Dermis blood vessel endothelial cell (primary cell): ENCODE data around the gene MEMO1. TPM values are rescaled to one million over a fixed set of nuclear protein-coding genes. Genes with fewer than 3 reads are reported as not detected.
"Not testable (repeated sequence)": the region's sequence is repeated elsewhere in the genome, so short reads cannot be mapped to it uniquely, and the experiment has no call there.

Experiments
- DNase-seq: peaks from one replicate; pipeline ENCODE4 v3.0.0; 2010
- total RNA-seq: library from RNA; depleted of rRNA; stranded (reverse); fragments of >200 nt; gene quantifications from 2 replicates; pipeline ENCODE4 v1.2.3, GENCODE V29; 2014

MEMO1 gene
- total RNA-seq, 1 donor from 2014 or later = 37.3 TPM

DNA sequence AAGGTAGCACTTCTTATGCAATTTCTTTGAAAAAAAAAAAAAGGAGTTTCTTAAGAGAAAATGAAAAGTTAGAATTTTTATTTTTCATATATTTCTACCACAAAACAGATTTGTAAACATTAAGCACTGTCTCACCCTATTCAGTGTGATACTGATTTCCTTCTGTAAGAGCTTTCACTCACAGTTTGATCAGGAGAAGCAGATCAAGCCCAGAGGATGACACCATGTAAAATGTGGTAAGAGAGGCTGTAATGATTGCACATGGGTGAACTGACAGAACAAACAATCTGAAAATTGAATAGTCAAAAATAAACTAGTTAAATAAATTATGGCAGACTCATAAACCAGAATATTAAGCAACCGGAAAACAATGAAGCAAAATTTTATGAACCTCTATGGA lies 54.5 kb downstream of the MEMO1 start:
- no peak for DNase-seq

DNA sequence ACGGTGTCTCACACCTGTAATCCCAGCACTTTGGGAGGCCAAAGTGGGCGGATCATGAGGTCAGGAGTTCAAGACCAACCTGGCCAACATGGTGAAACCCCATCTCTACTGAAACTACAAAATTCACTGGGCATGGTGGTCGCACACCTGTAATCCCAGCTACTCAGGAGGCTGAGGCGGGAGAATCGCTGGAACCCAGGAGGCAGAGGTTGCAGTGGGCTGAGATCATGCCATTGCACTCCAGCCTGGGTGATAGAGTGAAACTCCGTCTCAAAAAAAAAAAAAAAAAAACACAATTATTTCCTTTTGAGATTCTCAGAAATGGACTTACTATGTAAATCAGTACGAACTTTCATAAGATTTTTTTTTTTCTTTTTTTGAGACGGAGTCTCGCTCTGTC lies 57.7 kb downstream of the MEMO1 start:
- DNase-seq = not testable (repeated sequence)

DNA sequence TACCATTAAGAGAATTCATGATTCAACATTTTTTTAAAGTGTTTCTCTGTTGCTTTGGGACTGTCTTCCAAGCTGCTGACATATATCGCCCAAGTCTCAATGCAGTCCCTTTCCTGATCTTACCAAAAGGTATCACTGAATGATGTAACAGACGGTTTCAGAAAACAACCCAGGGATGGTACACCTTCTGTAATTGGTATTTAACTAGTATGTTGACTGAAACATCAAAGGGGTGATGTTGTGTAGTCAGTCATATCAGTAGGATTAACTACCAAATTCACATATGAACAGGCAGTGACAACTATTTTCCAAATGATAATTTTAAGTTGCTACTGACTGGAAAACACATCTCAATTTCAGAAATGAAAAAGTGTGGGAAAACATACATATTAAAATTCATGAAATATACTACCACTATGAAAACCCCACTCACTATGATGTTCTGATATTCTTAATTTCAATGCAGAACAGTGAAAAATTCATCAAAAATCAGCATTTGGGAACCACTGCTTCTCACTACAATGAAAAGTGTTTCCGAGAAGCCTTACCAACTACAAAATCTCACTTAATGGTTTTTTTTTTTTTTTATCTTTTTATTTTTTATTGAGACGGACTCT lies 59.8 kb downstream of the MEMO1 start:
- DNase-seq = no peak

DNA sequence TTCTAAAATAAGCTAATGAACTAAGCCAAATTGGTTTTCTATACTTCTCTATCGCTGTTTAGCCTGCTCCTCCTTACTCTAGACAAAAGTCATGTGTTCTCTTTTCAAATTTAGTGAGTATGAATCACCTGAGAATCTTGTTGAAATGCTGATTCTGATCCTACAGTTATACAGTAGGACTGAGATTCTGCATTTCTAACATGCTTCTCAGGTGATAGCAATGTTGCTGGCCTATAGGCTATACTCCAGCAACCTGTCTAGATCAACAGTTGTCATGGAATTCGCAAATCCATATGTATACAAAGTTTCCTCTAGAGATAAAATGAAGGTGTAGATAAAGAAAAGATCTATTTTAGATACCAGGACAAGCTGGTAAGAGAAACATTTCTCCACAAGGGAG lies 62.9 kb downstream of the MEMO1 start:
- DNase-seq = no peak

DNA sequence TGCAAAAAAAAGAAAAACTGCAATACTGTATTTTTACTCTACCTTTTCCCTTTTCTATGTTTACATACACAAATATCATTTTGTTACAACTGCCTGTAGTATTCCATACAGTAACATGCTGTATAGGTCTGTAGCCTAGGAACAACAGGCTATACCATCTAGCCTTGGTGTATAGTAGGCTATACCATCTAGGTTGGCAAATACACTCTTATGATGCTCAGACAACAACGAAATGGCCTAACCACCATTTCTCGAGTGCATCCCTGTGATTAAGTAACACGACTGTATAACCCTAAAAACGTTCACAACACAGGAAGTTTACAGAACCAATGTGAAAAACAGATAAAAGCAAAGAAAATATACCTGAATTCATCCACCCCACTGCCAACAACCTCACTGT lies 64.0 kb downstream of the MEMO1 start:
- no peak for DNase-seq

DNA sequence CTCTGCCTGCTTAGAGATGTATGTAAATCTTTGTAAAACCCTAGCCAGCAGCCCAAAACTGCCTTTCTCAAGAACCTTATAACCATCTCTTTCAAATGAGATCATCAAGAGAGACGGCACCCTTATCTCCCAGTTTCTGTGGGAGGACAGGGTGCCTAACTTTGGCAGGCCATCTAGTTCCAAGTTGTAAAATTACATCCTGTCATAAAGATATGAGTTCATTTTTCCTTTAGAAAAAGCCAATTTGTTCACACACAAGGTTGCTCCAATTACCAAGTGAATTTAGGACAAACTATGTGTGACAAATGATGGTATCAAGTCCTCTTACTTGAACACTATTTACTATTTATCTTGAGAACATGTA lies 65.3 kb downstream of the MEMO1 start:
- DNase-seq = no peak

DNA sequence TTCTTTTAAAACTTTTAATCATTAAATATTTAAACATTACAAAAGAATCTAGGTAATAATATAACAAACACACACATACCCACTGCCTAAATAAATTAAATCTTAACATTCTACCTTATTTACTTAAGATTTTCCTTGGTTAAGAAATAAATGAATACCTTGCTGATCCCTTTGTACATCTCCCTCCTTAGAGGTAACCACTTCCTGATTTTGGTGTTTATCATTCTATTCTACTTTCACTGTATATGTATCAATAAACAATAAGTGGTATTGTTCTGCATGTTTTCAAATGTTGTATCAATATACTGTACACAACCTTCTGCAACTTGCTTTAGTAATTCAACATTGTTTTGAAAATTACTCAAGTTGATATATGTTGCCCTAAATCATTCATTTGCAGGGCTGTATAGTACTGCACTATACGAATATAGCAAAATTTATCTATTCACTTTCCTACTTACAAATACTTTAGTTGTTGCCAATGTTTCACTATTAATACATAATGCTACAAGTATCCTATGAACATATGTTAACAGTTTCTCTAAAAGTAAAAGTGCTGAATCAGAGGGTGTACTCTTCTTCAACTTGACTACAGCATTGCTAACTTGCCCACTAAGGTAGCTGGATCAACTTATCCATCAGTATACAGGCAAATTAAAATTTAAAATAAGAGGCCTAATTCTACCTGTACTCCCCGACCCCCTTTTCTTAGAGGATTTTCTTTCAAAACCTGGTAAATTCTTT lies 65.8 kb downstream of the MEMO1 start:
- DNase-seq = no peak

DNA sequence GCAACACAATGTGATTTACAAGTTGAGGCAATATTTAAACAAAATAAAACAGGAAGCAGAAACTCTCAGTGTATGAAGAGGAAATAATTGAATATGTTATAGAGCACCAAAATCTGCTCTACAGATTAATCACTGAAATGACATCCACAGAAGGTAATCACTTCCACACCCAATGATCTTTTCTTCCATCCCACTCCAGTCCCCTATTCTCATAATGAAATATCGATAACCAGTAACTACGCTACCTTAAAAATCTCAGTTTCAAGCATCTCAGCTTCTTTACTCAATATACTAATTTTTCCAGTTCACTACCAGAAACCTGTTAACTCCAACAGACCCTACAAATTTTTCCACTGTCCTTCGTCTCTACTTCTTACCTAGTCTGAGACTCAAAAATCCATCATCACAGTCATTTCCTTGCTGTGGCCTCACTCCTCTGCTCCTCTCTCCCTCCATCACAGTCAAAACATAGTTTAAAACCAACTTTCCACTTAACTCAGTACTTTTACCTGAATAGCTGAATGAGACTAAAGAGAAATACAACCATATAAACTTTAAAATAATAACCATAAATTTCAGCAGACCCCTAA lies 67.1 kb downstream of the MEMO1 start:
- no peak for DNase-seq

DNA sequence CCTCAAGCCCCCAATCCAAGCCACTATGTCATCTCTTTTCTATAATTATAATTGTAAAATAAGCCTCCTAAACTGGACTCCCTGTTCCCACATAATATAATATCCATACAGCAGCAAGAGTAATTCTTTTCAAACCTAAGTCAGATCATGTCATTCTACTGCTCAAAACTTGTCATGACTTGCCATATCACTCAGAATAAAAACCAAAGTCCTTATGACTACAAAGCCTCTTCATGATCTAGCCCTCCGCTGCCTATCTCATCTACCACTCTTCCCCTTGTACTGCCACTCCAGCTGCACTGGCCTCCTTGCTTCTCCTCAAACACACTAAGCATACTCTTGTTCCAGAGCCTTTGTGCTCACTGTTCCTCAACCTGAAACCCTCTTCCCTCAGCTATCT lies 69.9 kb downstream of the MEMO1 start:
- DNase-seq = no peak

DNA sequence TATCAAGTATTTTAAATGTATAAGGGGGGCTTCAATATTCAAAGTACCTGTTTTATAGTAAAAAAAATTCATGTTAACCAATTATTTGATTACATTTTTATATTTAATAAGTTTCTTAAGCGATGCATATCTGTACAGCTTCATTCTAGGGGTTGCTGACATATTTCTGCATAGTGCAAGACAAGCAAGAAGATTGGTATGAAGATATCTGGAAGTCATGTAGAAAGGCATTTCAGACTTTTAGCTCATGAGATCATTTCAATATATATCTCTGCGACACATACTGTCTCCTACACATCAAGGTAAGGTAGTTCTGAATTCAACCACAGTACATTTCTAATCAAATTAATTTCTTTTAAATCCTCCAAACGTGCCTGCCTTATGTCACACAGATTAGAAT lies 73.1 kb downstream of the MEMO1 start:
- DNase-seq = no peak

DNA sequence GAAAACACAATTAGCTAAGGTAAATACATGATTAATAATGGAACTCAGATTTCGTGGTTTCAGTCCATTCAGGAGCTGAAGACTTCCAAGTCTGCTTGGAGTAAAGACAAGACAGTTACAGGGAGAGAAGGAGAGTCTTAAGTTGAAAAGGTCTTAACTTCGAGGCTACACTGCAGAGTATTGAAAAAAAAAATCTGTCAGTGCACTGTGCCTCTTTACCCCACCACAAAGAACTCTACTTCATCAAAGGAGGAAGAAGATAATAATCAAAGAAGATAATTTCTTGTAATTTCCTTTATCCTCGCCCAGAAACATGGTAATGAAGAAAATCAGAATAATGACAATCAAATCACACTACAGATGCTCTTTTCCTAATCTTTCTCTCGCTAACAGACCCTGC lies 75.4 kb downstream of the MEMO1 start:
- DNase-seq = no peak

DNA sequence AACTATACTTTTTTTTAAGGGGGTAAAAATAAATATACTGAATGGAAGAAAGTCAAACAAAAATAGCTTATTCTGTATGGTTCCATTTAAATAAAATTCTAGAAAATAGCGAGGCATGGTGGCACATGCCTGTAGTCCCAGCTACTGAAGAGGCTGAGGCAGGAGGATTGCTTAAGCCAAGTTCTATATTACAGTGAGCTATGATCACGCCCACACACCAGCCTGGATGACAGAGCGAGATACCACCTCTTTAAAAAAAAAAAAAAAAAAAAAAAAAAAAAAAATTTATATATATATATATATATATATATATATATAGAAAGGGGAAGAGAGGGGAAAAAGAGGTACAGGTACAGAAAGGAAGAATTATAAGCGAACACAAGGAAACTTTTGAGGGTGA lies 77.7 kb downstream of the MEMO1 start:
- DNase-seq = no peak

DNA sequence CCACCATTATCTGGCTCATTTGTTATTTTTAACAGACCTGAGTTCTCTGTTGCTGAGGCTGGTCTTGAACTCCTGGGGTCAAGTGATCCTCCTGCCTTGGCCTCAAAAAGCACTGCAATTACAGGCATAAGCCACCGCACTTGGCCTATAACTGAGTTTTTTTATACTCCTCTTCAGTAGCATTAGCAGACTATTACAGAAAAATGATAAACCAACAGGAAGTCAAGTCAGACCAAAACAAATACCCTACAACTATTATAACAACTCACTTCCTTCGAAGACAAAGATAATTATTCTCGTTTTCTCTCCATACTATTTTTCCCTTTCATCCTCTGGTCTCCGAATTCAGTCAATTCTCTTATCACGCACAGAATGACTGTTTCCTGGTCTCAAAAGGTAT lies 78.2 kb downstream of the MEMO1 start:
- DNase-seq = no peak

DNA sequence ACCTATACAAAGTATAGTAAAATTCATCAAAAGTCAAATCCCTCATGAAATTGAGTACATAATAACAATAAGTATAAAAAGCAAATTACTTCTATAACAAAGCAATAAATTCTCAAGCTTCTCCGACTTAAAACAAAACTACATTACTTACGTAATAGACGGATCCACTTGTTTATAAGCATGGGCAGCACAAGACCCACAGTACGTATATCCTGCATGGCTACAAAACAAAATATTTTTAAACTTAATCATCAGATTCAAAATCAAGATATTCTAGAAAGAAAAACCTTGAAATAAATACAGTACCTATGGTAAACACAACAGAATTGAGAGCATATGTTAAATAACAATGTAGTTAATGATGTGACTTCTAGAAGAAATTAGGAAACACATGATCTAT lies 78.9 kb downstream of the MEMO1 start:
- peak; percentile 11 for DNase-seq

DNA sequence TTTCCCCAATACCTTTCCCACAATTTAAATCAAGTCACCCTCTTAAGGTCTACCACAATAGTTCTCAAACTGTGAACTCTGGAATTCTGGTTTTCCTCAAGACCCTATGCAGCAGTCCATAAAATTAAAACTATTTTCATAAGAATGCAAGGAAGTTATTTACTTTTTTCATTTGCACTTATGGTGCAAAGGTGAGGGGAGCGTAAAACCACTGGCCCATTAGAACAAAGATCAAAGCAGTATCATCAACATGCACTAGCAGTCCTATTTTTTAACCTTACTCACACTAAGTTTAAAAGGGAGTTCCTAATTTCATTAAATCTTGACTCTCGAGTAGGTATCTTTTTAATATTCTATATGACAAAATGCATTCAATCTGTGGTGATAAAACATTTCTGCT lies 85.3 kb downstream of the MEMO1 start:
- no peak for DNase-seq

DNA sequence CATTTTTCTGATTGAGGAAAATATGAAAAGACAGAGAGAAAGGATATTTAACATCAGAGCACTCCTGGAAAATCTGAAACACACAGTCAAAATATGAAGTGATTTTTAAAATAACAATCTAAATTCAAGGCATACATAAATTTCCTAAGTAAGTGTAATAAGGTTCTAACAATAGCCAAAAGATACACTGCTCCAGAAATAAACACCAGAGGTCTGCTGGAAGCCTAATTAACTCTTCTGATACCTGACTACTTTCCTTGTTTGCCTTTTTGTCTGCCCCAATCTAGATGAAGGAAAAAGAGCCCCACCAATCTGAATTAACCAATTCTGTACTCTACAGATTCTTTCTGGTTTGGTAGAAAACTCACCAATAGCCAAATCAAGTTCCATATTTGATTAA lies 87.1 kb downstream of the MEMO1 start:
- DNase-seq = no peak

DNA sequence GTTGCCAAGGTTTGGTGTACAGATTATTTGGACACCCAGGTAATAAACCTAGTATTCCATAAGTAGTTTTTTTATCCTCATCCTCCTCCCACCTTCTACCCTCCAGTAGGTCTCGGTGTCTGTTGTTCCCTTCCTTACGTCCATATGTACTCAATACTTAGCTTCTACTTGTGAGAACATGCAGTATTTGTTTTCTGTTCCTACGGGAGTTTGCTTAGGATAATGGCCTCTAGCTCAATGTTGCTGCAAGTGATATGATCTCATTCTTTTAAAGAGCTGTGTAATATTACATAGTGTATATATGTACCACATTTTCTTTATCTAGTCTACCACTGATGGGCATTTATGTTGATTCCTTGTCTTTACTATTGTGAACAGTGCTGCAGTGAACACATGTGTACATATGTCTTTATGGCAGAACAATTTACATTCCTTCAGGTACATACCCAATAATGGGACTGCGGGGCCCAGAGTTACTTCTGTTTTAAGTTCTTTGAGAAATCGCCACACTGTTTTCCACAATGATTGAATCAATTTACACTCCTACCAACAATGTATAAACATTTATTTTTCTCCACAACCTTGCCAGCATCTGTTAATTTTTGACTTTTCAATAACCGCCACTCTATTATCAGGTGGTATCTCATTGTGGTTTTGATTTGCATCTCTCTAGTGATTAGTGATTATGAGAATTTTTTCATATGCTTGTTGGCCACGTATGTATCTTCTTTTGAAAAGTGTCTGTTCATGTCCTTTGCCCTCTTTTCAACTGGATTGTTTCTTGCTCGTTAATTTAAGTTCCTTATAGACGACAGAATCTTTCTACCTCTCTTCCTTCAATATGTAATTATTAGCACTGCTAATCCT lies 88.0 kb downstream of the MEMO1 start:
- DNase-seq = no peak

DNA sequence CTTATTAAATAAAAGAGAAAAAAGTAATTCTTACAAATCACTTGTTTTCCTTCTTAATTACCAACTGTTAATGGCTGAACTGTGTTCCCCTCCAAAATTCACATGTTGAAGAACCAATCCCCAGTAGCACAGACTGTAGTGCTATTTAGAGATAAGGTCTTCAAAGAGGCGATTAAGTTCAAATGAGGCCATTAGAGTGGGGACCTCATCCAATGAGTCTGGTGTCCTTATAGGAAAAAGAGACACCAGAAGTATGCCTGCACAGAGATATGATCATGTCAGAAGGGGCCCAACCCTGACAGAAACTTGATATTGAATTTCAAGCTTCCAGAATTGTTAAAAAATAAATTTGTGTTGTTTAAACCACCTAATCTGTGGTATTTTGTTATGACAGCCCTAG lies 89.8 kb downstream of the MEMO1 start:
- no peak for DNase-seq

DNA sequence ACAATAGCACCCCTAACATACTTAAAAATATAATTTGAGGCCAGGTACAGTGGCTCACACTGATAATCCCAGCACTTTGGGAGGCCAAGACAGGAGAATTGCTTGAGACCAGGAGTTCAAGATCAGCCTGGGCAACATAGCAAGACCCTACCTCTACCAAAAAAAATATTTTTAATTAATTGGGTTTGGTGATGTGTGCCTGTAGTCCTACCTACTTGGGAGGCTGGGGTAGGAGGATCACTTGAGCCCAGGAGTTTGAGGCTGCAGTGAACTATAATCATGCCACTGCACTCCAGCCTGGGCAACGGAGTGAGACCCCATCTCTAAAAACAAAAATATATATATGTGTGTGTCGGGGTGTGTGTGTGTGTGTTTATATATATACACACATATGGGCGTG lies 91.3 kb downstream of the MEMO1 start:
- DNase-seq = no peak

DNA sequence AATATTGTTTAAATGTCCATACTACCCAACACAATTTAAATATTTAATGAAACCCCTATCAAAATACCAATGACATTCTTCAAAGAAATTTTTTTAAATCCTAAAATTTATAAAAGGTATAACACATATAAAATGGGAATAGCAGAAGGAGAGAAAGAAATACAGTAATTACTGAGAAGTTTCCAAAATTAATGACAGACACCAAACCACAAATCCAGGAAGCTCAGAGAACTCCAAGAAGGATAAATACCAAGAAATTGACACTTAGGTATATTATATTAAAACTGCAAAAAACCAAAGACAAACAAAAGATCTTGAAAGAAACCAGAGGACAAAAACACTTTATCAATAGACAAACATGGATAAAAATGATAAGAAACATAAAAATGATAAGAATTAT lies 101.1 kb downstream of the MEMO1 start:
- no peak for DNase-seq

DNA sequence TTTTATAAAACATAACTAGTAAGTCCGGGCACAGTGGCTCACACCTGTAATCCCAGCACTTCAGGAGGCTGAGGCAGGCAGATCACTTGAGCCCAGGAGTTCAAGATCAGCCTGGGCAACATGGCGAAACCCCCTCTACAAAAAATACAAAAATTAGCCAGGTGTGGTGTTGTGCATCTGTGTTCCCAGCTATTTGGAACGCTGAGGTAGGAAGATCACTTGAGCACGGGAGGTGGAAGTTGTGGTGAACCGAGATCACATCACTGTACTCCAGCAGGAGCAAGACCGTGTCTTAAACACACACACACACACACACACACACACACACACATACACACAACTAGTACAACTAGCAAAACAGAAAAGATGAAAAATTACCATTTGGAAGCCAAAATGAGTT lies 103.3 kb downstream of the MEMO1 start:
- not testable (repeated sequence) for DNase-seq

DNA sequence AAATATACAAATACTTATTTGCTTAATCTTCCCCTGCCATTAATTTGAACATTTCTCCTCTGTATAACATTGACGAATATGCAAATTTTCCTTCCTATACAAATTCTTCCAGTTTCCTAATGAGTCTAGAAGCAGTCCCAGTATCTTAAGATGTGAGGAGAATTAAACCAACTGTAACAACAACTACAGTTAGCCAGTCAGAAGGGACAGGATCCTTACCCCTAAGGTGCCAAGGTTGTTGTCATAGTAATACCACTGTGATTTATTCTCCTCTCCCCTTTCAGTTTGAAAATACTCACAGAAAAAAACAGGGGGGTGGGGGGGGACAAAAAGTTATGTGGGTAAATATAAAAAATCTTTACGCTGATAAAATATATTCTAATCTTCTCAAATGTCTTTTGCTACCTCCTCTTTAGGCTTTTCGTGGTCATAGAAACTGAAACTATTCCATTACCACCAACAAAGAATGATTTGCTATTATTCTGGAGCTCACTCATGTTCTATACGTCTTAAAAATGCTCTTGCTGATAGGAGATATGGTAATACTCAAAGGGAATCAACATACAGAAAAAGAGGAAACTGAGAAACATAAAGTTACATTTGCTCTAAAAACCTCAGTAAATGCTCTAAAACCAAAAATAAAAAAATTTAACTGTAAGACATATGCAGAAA lies 107.6 kb downstream of the MEMO1 start:
- no peak for DNase-seq

DNA sequence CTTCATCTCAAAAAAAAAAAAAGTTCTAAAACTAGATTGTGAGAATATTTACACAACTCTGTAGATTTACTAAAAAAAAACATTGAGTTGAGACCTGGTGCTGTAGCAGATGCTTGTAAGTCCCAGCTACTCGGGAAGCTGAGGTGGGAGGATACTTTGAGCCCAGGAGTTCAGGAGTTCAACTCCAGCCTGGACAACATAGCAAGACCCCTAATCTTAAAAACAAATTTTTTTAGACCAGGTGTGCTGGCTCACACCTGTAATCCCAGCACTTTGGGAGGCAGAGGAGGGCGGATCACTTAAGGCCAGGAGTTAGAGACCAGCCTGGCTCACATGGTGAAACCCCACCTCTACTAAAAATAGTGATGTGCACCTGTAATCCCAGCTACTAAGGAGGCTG lies 108.9 kb downstream of the MEMO1 start:
- DNase-seq = no peak
